Islet of Langerhans (tissue), 1 donor: ENCODE results near the gene DENND5B.

Source experiments
- FAIRE-seq: peaks from one replicate; lab custom pipeline; 2011; peaks lifted over from hg19 to GRCh38; lab: Jason Lieb, UNC

The DENND5B gene

DNA sequence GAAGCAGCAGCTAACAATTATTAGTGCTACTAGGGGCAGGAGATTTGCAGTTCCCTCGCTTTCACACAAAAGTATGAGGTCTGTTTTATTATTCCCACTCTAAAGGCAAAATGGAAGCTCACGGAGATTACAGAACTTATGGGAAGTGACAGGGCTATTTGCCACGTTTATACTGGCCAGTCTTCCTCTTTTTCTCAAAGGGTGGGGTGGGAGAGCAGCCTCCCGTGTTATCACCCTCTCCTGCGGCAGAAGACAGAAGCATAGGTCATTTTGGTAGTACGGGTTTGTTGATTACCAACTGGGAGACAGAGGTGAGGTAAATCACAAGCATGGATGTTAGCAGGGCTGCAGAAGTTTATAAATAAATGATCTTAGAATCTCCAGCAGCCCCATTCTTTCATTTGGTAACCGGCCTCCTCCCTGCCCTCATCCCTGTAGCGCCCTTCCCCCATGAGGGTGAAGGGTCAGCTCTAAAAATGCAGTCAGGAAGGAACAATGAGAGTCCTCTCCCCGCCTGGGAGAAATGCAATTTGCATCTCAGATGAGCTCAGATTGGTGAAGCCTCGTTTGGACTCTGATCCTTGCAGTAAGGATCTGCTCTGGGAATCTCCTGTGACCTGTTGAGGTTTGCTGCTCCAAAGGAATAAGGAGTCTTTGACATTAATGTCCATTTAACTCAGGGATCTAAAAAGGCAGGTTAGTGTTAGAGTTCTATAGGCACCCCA lies 220.2 kb downstream of the DENND5B start:
- FAIRE-seq, result no peak

DNA sequence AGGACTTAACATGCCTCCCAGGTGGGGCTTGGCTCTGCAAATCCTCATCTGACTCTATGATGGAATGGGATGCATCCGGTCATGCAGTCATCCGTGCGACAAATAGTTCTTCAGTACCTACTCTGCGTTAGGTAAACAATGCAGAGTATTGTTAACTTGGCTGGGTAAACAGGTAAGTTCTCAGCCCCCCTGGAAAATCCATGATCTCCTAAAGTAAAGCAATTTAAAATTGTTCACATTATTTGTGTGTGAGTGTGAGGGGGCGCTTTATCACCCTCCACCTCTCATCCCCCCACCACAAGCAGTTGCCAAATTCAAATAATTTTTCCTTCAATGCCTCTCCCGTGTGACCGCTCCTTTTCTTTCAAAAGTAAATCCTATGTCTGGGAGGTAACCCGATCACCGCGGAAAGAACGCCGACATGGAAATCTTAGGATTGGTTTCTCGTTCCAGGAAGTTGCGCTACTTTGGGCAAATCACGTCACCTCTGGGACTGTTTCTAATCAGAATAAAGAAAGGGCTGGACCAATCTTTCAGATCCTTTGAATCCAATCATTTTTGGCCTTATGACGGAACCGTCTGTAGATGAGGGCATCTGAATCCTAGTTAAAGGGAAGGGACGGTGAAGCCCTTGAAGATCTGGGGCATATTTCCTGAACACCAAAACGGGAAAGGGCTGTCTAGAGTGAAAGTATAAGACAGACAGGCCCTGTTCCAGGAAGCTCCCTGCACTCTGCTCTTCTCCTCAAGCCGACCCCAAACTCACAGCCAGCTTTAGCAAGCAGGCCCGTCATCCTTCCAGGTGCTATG lies 221.0 kb downstream of the DENND5B start:
- FAIRE-seq, result no peak

DNA sequence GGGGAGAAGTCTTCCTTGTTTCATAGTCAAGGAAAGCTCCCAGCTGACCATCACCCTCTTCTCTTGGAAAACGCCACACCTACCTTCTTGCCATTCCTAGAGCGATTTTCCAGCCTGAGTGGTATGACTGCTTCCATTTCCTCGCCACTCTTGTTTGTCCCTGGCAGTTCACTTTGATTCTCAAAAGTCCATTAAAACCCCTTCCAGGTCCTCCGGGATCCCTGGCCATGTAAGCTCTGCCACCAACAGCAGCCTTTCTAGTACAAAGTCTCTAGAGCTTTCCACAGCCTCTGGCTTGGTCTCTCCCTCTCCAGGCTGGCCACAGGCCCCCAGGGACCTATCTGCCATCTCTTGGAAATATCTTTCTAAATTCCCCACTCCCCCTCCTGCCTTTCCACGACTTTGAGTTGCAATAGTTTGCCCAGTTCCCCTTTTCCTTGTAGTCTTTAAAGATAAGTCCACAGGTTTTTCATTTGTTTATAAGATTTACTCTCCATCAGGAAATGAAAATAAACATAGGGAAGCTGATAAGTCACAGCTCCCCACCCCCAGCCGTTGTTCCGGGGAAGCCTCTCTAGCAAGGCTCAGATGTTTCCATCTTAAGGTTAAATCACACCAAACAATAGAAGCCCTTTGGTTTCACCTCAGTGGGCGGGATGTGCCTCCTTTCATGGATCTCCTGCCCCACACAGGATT lies 222.1 kb downstream of the DENND5B start:
- FAIRE-seq, result no peak

- no peak for FAIRE-seq
Measured at GRCh38 chr12:31366104-31366621, 224.8 kb downstream of the DENND5B start.

- FAIRE-seq, result no peak
Measured at GRCh38 chr12:31363831-31364230, 227.1 kb downstream of the DENND5B start.

DNA sequence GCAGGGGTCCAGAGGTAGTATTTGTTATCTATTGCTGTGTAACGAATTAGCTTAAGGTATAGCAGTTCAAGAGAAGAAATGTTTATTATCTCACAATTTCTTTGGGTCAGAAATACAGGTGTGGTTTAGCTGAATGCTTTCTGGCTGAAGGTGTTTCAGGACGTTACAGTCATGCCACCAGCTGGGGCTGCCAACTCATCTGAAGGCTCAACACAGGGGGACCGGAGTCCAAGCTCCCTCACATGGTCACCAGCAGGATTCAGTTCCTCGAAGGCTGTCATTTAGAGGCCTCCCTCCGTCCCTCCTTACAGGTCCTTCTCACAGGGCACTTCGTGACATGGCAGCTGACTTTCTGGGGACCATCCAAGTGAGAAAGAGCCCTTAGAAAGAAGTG lies 227.5 kb downstream of the DENND5B start:
- no peak for FAIRE-seq

GRCh38 chr12:31362759-31363415 lies 228.0 kb downstream of the DENND5B start:
- FAIRE-seq, result no peak

GRCh38 chr12:31362115-31362758 lies 228.7 kb downstream of the DENND5B start:
- FAIRE-seq, result no peak

DNA sequence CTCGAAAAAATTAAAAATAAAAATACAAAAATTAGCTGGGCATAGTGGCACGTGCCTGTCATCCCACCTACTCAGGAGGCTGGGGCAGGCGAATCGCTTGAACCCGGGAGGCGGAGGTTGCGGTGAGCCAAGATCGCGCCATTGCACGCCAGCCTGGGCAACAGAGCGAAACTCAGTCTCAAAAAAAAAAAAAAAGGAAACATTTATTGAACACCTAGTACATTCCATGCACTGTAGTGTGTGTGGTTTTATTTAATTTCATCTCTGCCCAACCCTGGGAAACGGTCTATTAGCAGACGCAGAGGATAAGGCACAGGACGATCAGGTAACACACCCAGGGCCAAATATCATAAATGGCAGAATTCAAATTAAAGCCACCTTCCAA lies 229.2 kb downstream of the DENND5B start:
- no peak for FAIRE-seq

DNA sequence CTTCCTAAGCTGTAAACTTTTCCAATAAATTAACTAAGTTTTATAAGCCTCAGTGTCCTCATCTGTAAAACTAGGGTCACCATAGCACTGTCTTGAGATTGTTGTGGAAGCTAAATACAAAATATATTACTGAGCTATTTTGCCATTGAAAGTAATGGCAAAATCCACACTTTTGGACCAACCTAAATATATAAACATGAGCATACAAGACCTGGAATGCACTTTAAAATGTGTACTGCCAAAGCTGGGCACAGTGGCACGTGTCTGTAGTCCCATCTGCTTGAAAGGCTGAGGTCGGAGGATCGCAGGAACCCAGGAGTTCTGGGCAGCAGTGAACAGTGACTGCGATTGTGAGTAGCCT lies 235.2 kb downstream of the DENND5B start:
- peak; percentile 41 for FAIRE-seq

GRCh38 chr12:31353750-31354708 lies 236.9 kb downstream of the DENND5B start:
- no peak for FAIRE-seq

DNA sequence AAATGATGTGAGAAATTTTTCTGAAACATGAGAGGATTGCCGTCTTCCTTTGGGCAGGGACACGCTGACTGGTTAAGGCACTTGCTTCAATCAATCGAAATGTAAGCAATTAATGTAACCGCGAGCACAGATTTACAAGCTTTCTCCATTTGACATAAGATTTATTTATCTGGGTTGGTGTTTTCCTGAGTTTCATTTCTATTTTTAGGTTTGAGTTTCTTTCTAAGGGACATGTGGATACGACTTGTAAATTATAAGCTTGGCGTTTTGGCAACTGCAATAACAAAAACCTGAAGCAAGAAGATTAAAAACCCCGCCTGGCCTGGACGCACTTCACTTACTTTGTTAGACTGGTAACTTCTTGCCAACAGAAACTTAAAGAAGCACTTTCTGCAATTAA lies 244.7 kb downstream of the DENND5B start:
- no peak for FAIRE-seq

GRCh38 chr12:31343139-31343538 lies 247.8 kb downstream of the DENND5B start:
- no peak for FAIRE-seq

DNA sequence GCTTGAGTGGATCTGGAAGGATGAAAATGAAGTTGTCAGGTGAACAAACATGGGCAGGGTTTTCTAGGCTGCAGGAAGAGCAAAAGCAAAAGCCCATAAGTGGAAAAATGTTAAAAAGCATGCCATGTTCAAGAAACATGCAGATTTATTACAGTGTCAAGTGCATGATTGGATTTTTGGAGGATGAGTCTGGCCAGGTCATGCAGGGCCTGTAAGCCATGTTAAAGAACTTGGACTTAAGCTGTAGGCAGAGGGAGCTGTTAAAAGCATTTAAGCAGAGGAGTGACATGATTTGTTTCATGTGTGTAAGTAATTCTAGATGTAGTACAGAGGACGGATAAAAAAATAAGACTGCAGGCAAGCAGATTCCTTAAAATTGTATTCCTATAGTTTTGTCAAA lies 248.7 kb downstream of the DENND5B start:
- no peak for FAIRE-seq

- FAIRE-seq, result no peak
Measured at GRCh38 chr12:31339831-31340622, 250.9 kb downstream of the DENND5B start.

DNA sequence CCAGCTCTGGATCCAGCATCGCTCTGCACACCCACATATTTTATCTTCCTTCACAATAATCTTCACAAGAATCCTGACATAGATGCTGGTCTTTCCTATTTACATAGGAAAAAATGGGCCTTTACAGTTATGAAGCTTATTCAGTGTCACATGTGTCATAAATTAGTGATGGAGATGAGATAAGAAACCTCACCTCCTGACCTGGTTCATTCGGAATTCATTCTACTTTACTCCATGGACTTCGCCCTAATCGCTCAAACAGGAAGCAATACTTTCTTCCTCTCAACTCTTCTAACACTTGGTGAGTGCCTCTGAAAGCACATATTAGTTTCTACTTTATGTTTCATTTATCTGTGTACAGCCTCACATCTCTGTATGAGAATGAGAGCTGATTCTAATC lies 253.0 kb downstream of the DENND5B start:
- no peak for FAIRE-seq
